Fibroblast of lung (primary cell): ENCODE data around the gene MTREX. TPM values are rescaled to one million over a fixed set of nuclear protein-coding genes. Genes with fewer than 3 reads are reported as not detected.
A peak's percentile ranks its signal among the peaks of the same experiment; 100 is the strongest.

Experiments used
- DNase-seq, 2 donors: peaks; one replicate each; pipeline versions ENCODE4 v3.0.0 to v3.0.0-alpha.2; 2010; ENCODE audit warnings: low read depth in 2 of 2
- H2AFZ ChIP-seq: 2 replicates; pipeline ENCODE4 v1.5.1; 2012; ENCODE audit warnings: low read length, control low read depth, inconsistent platforms
- H3K27ac ChIP-seq: 2 replicates; pipeline ENCODE4 v1.5.1; 2011; ENCODE audit warnings: low read length, control low read depth; ENCODE audit not compliant: insufficient read depth
- H3K27me3 ChIP-seq: 2 replicates; pipeline ENCODE4 v1.5.1; 2011; ENCODE audit warnings: mild to moderate bottlenecking, low read length; ENCODE audit not compliant: control insufficient read depth, insufficient read depth
- H3K36me3 ChIP-seq: 2 replicates; pipeline ENCODE4 v1.5.1; 2011; ENCODE audit warnings: low read length; ENCODE audit not compliant: control insufficient read depth, insufficient read depth
- H3K4me1 ChIP-seq: 2 replicates; pipeline ENCODE4 v1.5.1; 2011; ENCODE audit warnings: low read length; ENCODE audit not compliant: control insufficient read depth, insufficient read depth; ENCODE audit errors: extremely low read depth
- H3K4me2 ChIP-seq: 2 replicates; pipeline ENCODE4 v1.5.1; 2011; ENCODE audit warnings: low read length, control low read depth; ENCODE audit not compliant: insufficient read depth; ENCODE audit errors: extremely low read depth
- H3K4me3 ChIP-seq, 4 experiments: fragments of 200-600 bp in 1 of 4; sonication (generic) in 1 of 4; replicated peaks in 1 of 4; 2 replicates each; pipeline ENCODE4 v1.5.1; 2011 to 2016; ENCODE audit warnings: low read length in 4 of 4, low read depth in 3 of 4, mild to moderate bottlenecking in 3 of 4, control low read depth in 2 of 4, inconsistent platforms in 1 of 4, mixed read lengths in 1 of 4; ENCODE audit not compliant: insufficient read depth in 1 of 4; ENCODE audit errors: control extremely low read depth in 1 of 4
- H3K79me2 ChIP-seq: 2 replicates; pipeline ENCODE4 v1.5.1; 2012; ENCODE audit warnings: mild to moderate bottlenecking, low read length, inconsistent platforms; ENCODE audit not compliant: control insufficient read depth, insufficient read depth
- H3K9ac ChIP-seq: 2 replicates; pipeline ENCODE4 v1.5.1; 2011; ENCODE audit warnings: mild to moderate bottlenecking, low read length, control low read depth; ENCODE audit not compliant: insufficient read depth
- H3K9me3 ChIP-seq: 2 replicates; pipeline ENCODE4 v1.5.1; 2012; ENCODE audit warnings: low read depth, low read length; ENCODE audit not compliant: control insufficient read depth, insufficient read depth
- H4K20me1 ChIP-seq: 2 replicates; pipeline ENCODE4 v1.5.1; 2011; ENCODE audit warnings: low read length; ENCODE audit not compliant: control insufficient read depth, insufficient read depth; ENCODE audit errors: extremely low read depth
- CTCF ChIP-seq, 2 donors: IDR thresholded peaks in 1 of 2; conservative IDR thresholded peaks in 1 of 2; 1 replicate in 1 of 2; 2 replicates in 1 of 2; pipeline ENCODE4 v1.5.1; 2011 to 2012; ENCODE audit warnings: low read length in 2 of 2, control low read depth in 1 of 2, inconsistent platforms in 1 of 2, low read depth in 1 of 2, mild to moderate bottlenecking in 1 of 2
- EZH2 ChIP-seq: IDR thresholded peaks from 2 replicates; pipeline ENCODE4 v1.5.1; 2012; ENCODE audit warnings: low read length, control low read depth, mild to moderate bottlenecking; ENCODE audit errors: missing control alignments
- polyA plus RNA-seq, 2 donors: library from polyadenylated mRNA; depleted of rRNA in 1 of 2; stranded (reverse) in 1 of 2; unstranded in 1 of 2; fragments of >200 nt; gene quantifications; 2 replicates each; pipeline ENCODE4 v1.2.1, GENCODE V29; 2011 to 2012; ENCODE audit warnings: missing spikeins in 1 of 2
- total RNA-seq: library from RNA; depleted of rRNA; stranded (reverse); fragments of >200 nt; gene quantifications from 2 replicates; pipeline ENCODE4 v1.2.1, GENCODE V29; 2014

MTREX gene
- total and polyA plus RNA-seq, 2 donors (not counting 1 experiment from before 2014, with no cell fraction given) = 54.1 to 85.7 TPM

- TF ChIP-seq CTCF (conservative IDR thresholded peaks at IDR 0.05 in 1 of 2, IDR thresholded peaks at IDR 0.05 in 1 of 2; ENCODE audit: low read depth in 1 of 2, low read length in 2 of 2) (no peak), EZH2 (no peak)
- Histone ChIP-seq H3K79me2 (peaks cover 14% of the 10 kb centered on the region), H2AFZ (no peak overlapping the region), H3K4me2 (no peak overlapping the region), H3K9ac (no peak overlapping the region), H3K4me3 (no peak overlapping the region), H3K27ac (no peak overlapping the region), H3K4me1 (no peaks in the 10 kb centered on the region), H4K20me1 (no peaks in the 10 kb centered on the region), H3K27me3 (no peaks in the 10 kb centered on the region), H3K9me3 (no peaks in the 10 kb centered on the region), H3K36me3 (no peaks in the 10 kb centered on the region)
- DNase-seq = no peak
These were observed 17.8 kb downstream of the MTREX start for GRCh38 chr5:55325621-55326020.

GRCh38 chr5:55327281-55327680 lies 19.5 kb downstream of the MTREX start:
- TF ChIP-seq EZH2 = no peak
- no peak for TF ChIP-seq CTCF (conservative IDR thresholded peaks at IDR 0.05 in 1 of 2, IDR thresholded peaks at IDR 0.05 in 1 of 2; ENCODE audit: low read depth in 1 of 2, low read length in 2 of 2)
- no peak for DNase-seq
- Histone ChIP-seq H3K9ac (no peak overlapping the region), H4K20me1 (no peaks in the 10 kb centered on the region), H3K79me2 (peaks cover 4% of the 10 kb centered on the region), H3K4me2 (no peak overlapping the region), H3K9me3 (no peaks in the 10 kb centered on the region), H3K4me3 (no peak overlapping the region), H3K36me3 (no peaks in the 10 kb centered on the region), H3K27me3 (no peaks in the 10 kb centered on the region), H3K4me1 (no peaks in the 10 kb centered on the region), H2AFZ (no peak overlapping the region), H3K27ac (no peak overlapping the region)

GRCh38 chr5:55331321-55331720 lies 23.5 kb downstream of the MTREX start:
- no peaks in the 10 kb centered on the region for H3K36me3 ChIP-seq
- TF ChIP-seq EZH2 (no peak), CTCF (conservative IDR thresholded peaks at IDR 0.05 in 1 of 2, IDR thresholded peaks at IDR 0.05 in 1 of 2; ENCODE audit: low read depth in 1 of 2, low read length in 2 of 2) (no peak)
- H3K27ac ChIP-seq = no peak overlapping the region
- H2AFZ ChIP-seq = no peak overlapping the region
- no peak overlapping the region for H3K4me2 ChIP-seq
- H3K4me1 ChIP-seq = no peaks in the 10 kb centered on the region
- no peaks in the 10 kb centered on the region for H3K27me3 ChIP-seq
- no peak overlapping the region for H3K4me3 ChIP-seq
- peak in 1 of 2 donors; percentile 68 for DNase-seq
- H3K79me2 ChIP-seq = peaks cover 5% of the 10 kb centered on the region
- H3K9me3 ChIP-seq = no peaks in the 10 kb centered on the region
- no peaks in the 10 kb centered on the region for H4K20me1 ChIP-seq
- H3K9ac ChIP-seq = no peak overlapping the region
